SK-N-DZ (cell line): ENCODE measurements around the gene EXOC5.

Experiments used
- DNase-seq: peaks from one replicate; pipeline ENCODE4 v3.0.0-alpha.2; 2015; ENCODE audit warnings: low spot score

EXOC5 gene

DNA sequence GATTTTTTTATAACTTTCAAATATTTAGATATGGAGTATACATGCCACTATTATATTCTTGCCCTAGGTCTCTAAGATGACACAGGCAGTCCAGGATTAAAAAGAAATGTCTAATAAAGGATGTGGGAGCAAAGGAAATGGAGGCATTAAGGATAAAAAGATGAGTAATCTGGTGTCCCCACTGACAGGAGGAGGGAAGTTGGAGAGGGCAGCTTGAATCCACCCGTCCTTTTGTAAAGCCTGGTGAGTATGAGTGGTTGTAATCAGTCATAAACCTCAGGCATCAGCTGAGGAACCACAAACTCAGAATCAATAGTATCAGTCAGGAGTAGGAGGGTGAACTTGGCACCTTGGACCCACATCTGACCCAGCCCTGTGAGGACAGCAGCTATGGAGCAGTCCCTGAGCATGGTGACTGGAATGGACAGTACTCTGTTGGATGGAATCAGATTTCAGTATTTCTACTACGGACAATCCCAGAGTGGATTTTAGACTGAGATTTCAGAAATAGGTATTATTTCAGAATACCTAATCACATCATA lies 100.5 kb downstream of the EXOC5 start:
- no peak for DNase-seq

DNA sequence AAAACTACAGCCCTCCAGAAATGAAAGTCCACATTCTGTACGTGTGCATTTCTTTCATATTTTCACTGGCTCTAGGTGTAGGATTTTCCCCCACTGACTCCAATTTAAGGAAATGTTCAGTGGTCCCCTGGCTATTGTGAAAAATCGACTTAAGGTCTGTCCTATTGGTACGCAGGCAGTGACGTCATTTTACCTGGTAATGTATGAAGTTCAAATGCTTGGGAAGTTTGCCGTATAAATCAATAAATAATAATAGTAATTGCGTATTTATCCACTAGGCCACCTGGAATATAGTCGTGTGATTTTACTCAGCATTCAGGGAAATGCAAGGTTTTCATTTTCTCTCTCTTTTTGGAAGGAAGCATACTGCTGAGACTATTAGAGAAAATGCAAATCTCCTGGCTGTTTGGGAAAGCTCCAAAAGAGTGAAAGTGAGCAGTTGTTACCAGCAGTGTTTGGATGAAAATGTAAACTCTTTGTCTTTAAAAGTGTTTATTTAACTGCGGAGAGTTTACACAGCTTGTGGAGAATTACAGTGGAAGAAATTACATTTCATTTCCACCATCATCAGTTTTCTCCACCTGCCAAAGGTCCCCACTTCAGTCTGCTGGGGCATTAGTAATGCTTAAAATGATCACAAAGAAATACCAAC lies 107.0 kb downstream of the EXOC5 start:
- DNase-seq: no peak

DNA sequence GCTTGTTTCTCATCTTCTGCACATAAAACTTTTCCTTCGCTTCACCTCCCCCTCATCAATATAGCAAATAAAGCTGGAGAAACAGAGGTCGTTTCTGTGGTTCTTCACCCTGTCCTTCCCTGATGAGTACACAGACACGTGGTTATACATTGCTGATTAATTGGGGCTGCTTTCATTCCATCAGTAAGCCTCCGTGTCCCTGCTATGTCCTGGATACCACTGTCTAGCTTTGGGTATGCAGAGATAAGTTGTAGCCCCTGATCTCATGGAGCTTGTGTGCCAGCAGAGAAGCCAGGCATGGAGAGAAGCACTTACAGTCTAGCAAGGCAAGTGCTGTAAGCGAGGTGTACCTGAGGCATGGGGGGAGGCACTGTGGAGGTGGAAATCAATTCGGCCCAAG lies 108.4 kb downstream of the EXOC5 start:
- DNase-seq: no peak

DNA sequence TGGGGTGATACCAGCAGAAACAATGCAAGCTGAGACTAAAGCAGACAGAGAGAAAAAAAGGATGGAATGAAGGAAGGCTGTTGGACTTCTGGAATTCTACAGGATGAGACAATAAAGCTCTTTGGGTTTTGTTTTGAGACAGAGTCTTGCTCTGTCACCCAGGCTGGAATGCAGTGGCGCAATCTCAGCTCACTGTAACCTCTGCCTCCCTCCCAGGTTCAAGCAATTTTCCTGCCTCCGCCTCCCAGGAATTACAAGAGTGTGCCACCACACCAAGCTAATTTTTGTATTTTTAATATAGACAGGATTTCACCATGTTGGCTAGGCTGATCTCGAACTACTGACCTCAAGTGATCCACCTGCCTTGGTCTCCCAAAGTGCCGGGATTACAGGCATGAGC lies 115.4 kb downstream of the EXOC5 start:
- DNase-seq: no peak
